Body of pancreas (tissue), 4 donors: ENCODE results near the gene ANKRD35.

ENCODE experiments used
- CTCF ChIP-seq, 7 experiments: fragments of 450-650 bp in 4 of 7; fragments of 200-600 bp in 3 of 7; sonication (generic) in 3 of 7; IDR thresholded peaks; one replicate each; pipeline ENCODE4 v1.5.1; 2016 to 2019; ENCODE audit warnings: antibody characterized with exemption in 7 of 7
- POLR2A ChIP-seq, 3 donors: fragments of 450-650 bp; IDR thresholded peaks; one replicate each; pipeline ENCODE4 v1.6.1; 2016; ENCODE audit warnings: antibody characterized with exemption in 3 of 3, mild to moderate bottlenecking in 2 of 3

- no peak for TF ChIP-seq CTCF (IDR thresholded peaks at IDR 0.05)
- TF ChIP-seq POLR2A (IDR thresholded peaks at IDR 0.05): no peak
Measured at GRCh38 chr1:145847827-145848226, 37.8 kb downstream of the ANKRD35 start.
